GM18870 (cell line): Measurements from ENCODE around the gene UPF3A.
"Not testable (repeated sequence)": the region's sequence is repeated elsewhere in the genome, so short reads cannot be mapped to it uniquely, and the experiment has no call there.

Source experiments
- ATAC-seq: cut with Tn5 transposase; IDR thresholded peaks from one replicate; pipeline ENCODE4 v1.9.1; 2021; ENCODE audit warnings: moderate library complexity; ENCODE audit not compliant: unreplicated experiment

UPF3A gene

GRCh38 chr13:114328595-114328994, 47.2 kb downstream of the UPF3A start:
- ATAC-seq, result no peak

GRCh38 chr13:114330086-114330485, 48.7 kb downstream of the UPF3A start:
- ATAC-seq, result no peak

GRCh38 chr13:114333881-114334280, 52.5 kb downstream of the UPF3A start:
- ATAC-seq, result not testable (repeated sequence)

- no peak for ATAC-seq
These were observed 53.1 kb downstream of the UPF3A start for GRCh38 chr13:114334305-114335053.

GRCh38 chr13:114336457-114336856, 55.1 kb downstream of the UPF3A start:
- ATAC-seq, result not testable (repeated sequence)

- ATAC-seq, result no peak
These were observed 57.6 kb downstream of the UPF3A start for GRCh38 chr13:114338959-114339358.

- ATAC-seq, result no peak
These were observed 58.6 kb downstream of the UPF3A start for GRCh38 chr13:114339857-114340534.

GRCh38 chr13:114341003-114341777, 59.8 kb downstream of the UPF3A start:
- ATAC-seq, result no peak

GRCh38 chr13:114347256-114347655, 65.9 kb downstream of the UPF3A start:
- not testable (repeated sequence) for ATAC-seq

GRCh38 chr13:114352763-114353162, 71.4 kb downstream of the UPF3A start:
- not testable (repeated sequence) for ATAC-seq

GRCh38 chr13:114353382-114353781, 72.0 kb downstream of the UPF3A start:
- not testable (repeated sequence) for ATAC-seq
